IgD-negative memory B cell (primary cell): ENCODE results near the gene CCDC126. TPM values are rescaled to one million over a fixed set of nuclear protein-coding genes. Genes with fewer than 3 reads are reported as not detected.
"Not testable (repeated sequence)": the region's sequence is repeated elsewhere in the genome, so short reads cannot be mapped to it uniquely, and the experiment has no call there.

Experiments used
- H3K27ac Mint-ChIP-seq, 3 donors: one replicate each; pipeline ENCODE4 v1.8.0; 2020 to 2022; ENCODE audit warnings: mild to moderate bottlenecking in 3 of 3, mixed read lengths in 3 of 3, moderate library complexity in 1 of 3
- H3K27me3 Mint-ChIP-seq: one replicate; pipeline ENCODE4 v1.8.0; 2021; ENCODE audit warnings: mixed read lengths
- H3K36me3 Mint-ChIP-seq: one replicate; pipeline ENCODE4 v1.8.0; 2020; ENCODE audit warnings: mild to moderate bottlenecking, mixed read lengths
- H3K4me1 Mint-ChIP-seq, 3 donors: one replicate each; pipeline ENCODE4 v1.8.0; 2020 to 2022; ENCODE audit warnings: mixed read lengths in 3 of 3, mild to moderate bottlenecking in 1 of 3
- H3K4me3 Mint-ChIP-seq, 4 donors: one replicate each; pipeline ENCODE4 v1.8.0; 2020 to 2022; ENCODE audit warnings: mild to moderate bottlenecking in 4 of 4, mixed read lengths in 4 of 4, moderate library complexity in 3 of 4
- H3K9me3 Mint-ChIP-seq, 3 donors: one replicate each; pipeline ENCODE4 v1.8.0; 2020 to 2021; ENCODE audit warnings: mixed read lengths in 3 of 3, mild to moderate bottlenecking in 1 of 3
- polyA plus RNA-seq: library from polyadenylated mRNA; unstranded; fragments of 300-500 nt; fragmentation: Illumina TruSeq; gene quantifications from one replicate; pipeline ENCODE4 v1.2.3, GENCODE V29; 2021

CCDC126 gene, protein sequence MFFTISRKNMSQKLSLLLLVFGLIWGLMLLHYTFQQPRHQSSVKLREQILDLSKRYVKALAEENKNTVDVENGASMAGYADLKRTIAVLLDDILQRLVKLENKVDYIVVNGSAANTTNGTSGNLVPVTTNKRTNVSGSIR
- polyA plus RNA-seq: 12.7 TPM

DNA sequence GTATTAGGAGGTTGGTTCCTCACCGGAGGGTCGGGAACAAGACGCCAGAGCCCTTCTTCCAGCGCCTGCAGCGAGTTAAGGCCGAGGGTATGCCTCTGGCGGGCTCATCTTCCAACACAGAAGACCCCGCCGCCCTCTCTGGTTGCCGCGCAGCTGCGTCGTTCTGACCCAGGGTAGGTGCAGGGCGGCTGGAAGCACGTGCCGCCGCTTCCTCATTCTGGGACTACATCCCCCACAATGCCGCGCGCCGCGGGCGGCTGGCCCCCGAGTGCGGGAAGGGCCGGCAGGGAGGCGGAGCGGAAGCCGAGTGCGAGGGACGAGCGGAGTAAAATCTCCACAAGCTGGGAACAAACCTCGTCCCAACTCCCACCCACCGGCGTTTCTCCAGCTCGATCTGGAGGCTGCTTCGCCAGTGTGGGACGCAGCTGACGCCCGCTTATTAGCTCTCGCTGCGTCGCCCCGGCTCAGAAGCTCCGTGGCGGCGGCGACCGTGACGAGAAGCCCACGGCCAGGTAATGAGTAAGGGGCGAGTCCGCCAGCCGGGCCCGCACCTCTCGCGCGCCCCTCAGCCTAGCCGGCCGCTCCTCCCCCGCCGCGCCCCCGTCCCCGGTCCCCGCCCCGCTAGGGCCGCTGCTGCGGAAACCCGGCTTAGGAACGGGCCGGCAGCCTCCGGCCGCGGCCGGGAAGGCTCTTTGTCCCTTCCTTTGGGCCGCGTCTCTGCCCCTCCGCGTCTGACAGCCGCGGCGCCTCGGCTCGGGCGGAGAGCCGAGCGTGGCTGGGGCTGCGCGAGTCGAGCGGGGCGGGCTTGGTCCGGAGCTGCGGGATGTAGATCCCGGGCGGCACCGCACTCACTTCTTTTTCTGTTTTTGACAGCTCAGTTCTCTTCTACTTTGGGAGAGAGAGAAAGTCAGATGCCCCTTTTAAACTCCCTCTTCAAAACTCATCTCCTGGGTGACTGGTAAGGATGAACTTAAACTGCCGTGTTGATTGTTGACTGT is at the start of gene CCDC126:
Gene CCDC126 (plus strand): TSS at position 289 of the 998 bp plus-strand sequence. CDS start 13,934 bp downstream, outside the sequence.
- peaks cover 1% of the 10 kb centered on the region for H3K27me3 Mint-ChIP-seq
- peak within 1 kb of the TSS; percentile 91 to 97 (median 95) for H3K4me3 Mint-ChIP-seq
- no peaks in the 10 kb centered on the region for H3K36me3 Mint-ChIP-seq
- H3K9me3 Mint-ChIP-seq: no peaks in the 10 kb centered on the region
- peak within 1 kb of the TSS; percentile 74 to 95 (median 79) for H3K27ac Mint-ChIP-seq
- peaks cover 31 to 45% (median 37%) of the 10 kb centered on the region in 3 donors for H3K4me1 Mint-ChIP-seq

DNA sequence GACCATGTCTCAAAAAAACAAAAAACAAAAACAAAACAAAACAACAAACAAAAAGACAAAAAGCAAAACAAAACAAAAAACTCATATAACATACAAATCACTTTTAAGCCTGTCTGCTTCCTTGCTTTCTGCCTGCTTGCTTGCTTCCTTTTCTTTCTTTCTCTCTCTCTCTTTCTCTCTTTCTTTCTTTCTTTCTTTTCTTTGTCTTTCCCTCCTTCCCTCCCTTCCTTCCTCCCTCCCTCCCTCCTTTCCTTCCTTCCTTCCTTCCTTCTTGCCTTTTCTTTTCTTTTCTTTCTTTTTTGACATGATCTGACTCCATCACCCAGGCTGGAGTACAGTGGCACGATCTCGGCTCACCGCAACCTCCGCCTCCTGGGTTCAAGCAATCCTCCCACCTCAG is 49.5 kb upstream of the CCDC126 start:
- Mint-ChIP-seq H3K27ac (no peak overlapping the region), H3K36me3 (peaks cover 2% of the 10 kb centered on the region), H3K27me3 (no peaks in the 10 kb centered on the region), H3K4me3 (no peak overlapping the region), H3K9me3 (no peaks in the 10 kb centered on the region), H3K4me1 (peaks cover 11 to 19% (median 16%) of the 10 kb centered on the region in 3 donors)

DNA sequence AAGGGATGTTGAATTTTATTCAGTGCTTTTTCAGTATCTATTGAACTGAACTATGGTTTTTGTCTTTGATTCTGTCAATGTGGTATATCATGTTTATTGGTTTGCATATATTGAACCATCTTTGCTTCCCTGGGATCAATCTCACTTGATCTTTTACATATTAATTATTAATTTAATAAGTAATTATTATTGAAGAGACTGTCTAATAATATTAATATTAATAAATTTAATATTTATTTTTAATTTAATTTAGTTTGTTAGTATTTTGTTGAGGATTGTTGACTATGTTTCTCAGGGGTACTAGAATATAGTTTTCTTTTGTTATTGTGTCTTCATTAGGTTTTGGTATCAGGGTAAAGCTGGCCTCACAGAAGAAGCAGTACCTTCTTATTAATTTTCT is 38.9 kb upstream of the CCDC126 start:
- no peaks in the 10 kb centered on the region for H3K36me3 Mint-ChIP-seq
- H3K27ac Mint-ChIP-seq: no peak overlapping the region
- H3K27me3 Mint-ChIP-seq: peaks cover 7% of the 10 kb centered on the region
- H3K9me3 Mint-ChIP-seq: no peaks in the 10 kb centered on the region
- no peak overlapping the region for H3K4me3 Mint-ChIP-seq
- H3K4me1 Mint-ChIP-seq: no peaks in the 10 kb centered on the region

DNA sequence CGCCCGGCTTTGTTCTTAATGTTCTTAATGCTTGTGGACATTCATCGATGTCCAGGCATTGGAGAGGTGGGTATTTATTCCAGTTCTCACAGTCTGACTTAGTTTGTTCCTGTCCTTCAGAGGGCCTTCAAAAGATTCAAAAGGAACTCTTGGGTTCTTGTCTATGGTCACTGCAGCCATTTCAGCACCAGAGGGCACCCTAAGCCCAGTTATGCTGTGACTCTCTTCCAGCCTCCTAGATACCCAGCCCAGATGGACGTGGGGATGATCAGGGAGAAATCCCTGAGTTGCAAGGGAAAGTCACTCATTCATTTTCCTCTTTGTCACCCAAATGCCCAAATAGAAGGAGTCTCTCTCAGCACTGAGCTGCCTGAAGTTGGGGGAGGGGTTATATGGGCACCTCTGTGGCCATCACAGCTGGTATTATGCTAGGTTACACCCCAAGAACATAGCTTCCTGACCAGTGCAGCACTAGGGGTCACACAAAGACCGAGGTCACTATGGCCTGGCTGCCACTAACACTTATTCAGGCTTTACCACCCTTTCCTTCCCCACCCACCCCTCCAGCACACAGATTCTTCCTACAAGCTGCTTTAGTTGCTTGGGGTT is 26.5 kb upstream of the CCDC126 start:
- peaks cover 0 to 2% (median 0%) of the 10 kb centered on the region in 3 donors for H3K9me3 Mint-ChIP-seq
- no peak overlapping the region for H3K27ac Mint-ChIP-seq
- peak overlapping the region in 1 of 4 donors; percentile 10 for H3K4me3 Mint-ChIP-seq
- H3K27me3 Mint-ChIP-seq: no peaks in the 10 kb centered on the region
- no peaks in the 10 kb centered on the region for H3K36me3 Mint-ChIP-seq
- H3K4me1 Mint-ChIP-seq: peaks cover 0 to 2% (median 0%) of the 10 kb centered on the region in 3 donors

DNA sequence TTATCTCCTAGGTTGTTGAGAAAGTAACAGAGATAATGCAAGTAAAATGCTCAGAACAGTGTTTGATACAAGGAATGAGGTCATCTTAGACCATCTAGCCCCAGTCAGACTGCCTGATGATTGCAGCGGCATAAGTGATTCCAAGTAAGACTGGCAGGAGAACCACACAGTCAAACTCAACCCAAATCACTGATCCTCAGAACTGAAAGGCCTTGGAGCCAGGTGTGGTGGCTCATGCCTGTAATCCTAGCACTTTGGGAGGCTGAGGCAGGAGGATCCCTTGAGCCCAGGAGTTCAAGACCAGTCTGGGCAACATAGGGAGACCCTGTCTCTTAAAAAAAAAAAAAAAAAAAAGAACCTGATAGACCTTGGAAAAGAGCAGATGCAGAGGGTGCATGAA is 15.2 kb upstream of the CCDC126 start:
- not testable (repeated sequence) for H3K4me1 Mint-ChIP-seq, H3K27ac Mint-ChIP-seq, H3K9me3 Mint-ChIP-seq, H3K36me3 Mint-ChIP-seq, H3K4me3 Mint-ChIP-seq, H3K27me3 Mint-ChIP-seq

DNA sequence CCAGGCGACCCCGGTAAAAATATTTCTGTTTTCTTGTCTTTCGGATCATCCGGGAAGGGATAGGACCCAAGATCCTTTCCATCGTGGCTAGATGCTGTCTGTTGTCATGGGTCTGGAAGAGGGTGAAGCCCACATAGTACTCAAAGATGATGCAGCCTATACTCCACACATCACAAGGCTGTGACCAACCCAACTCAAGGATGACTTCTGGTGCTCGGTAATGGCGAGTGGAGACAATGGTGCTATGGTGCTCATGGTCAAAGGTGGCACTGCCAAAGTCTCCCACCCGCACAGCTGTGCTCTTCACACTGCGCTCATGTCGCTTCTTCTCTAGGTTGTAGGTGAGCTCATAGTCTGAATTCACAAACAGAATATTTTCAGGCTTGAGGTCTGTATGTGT is 11.9 kb upstream of the CCDC126 start:
- not testable (repeated sequence) for H3K36me3 Mint-ChIP-seq, H3K9me3 Mint-ChIP-seq, H3K27me3 Mint-ChIP-seq, H3K4me1 Mint-ChIP-seq, H3K4me3 Mint-ChIP-seq
- H3K27ac Mint-ChIP-seq: peak overlapping the region in 1 of 3 donors; percentile 8

DNA sequence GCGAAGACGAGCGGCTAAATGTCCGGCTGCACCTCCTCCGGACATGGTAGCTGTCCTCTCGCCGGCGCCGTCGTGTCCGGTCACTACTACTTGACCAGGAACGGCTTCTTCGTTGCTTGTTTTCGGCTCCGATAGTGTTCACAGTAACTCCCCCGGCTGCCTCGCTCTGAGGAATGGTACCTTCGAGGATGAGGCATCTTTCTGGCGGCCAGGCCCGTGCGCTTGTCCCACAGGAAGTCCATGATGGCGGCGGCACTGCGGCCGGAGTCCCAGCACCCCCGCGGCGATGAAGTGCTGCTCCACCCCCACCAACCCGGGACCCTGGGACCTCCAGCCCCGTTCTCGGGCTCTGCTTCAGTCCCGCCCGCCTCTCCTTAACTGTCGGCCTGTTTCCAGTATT is 11.0 kb upstream of the CCDC126 start:
- H3K27ac Mint-ChIP-seq: no peak overlapping the region
- H3K4me3 Mint-ChIP-seq: no peak overlapping the region
- peaks cover 3% of the 10 kb centered on the region for H3K36me3 Mint-ChIP-seq
- no peaks in the 10 kb centered on the region for H3K9me3 Mint-ChIP-seq
- H3K4me1 Mint-ChIP-seq: no peaks in the 10 kb centered on the region
- no peaks in the 10 kb centered on the region for H3K27me3 Mint-ChIP-seq

DNA sequence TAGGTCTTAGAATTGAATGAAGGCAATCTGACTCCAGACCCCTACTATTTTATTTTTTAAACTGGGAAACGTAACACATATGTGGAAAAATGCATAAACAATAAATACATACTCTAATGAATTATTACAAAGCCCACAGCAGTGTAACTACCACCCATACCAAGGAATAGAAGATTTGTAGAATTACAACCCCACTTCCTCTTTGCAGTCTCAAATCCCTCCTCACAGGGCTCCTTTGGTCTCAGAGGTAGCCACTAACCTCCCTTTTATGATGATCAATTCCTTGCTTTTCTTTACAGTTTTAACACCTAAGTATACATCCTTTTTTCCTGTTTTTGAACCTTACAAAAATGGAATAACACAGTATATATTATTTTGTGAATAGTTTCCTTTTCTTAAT is 6.7 kb upstream of the CCDC126 start:
- Mint-ChIP-seq H3K36me3 (peaks cover 3% of the 10 kb centered on the region), H3K27ac (no peak overlapping the region), H3K4me3 (peak overlapping the region in 1 of 4 donors; percentile 28), H3K9me3 (no peaks in the 10 kb centered on the region), H3K27me3 (no peaks in the 10 kb centered on the region), H3K4me1 (peaks cover 6 to 11% (median 6%) of the 10 kb centered on the region in 3 donors)

DNA sequence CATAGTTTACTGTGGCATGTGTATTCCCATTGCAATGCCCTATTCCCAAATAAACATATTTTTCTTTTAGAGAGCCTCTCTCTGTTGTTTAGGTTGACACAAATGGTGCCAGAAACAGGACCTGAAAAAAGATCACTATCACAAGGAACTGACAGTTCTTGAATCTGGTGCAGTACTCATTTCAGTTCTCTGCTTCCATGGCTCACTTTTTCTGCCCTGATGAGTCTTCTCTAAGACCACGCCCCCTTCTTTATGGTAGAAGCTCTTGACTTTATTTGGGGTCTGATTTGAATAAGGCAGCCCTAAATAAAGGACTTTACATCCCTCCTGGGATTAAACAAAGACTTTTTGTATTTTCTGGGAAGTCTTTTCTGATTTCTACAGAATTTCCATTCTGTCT is 3.5 kb upstream of the CCDC126 start:
- Mint-ChIP-seq H3K27ac (no peak overlapping the region), H3K27me3 (peaks cover 1% of the 10 kb centered on the region), H3K4me1 (peaks cover 16 to 30% (median 17%) of the 10 kb centered on the region in 3 donors), H3K9me3 (no peaks in the 10 kb centered on the region), H3K4me3 (no peak overlapping the region), H3K36me3 (peaks cover 3% of the 10 kb centered on the region)

DNA sequence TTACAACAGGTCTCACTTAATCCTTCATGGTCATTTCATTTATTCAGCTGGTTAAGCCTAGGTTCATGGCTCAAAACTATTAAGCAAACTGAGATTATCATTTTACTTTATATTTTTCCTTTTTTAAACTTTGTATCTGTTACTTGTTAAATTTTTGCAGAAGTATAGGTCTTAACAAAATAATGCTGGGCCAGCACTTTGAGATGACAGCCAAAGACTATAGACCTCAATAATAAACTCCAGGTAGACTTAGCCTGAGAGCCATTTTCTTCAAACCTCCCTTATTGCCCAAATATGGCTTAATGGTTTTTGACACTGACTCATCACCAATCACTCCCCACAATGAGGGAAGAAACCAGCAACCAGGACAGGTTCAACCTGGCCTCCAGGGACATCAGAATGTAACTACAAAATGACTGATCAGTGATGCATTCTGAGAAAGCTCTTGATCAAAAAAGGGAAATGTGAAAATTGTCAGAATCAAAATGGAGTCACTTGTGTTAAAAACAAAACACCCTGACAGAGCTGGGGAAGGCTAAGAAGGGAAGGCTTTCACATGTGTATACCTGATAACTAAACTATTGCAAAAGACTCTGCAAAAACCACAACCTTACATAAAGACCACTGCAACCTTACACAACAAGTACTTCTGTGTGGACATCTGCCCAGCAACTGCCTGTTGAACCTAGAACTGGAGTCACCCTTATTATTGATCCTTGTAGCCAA is 2.1 kb upstream of the CCDC126 start:
- H3K4me1 Mint-ChIP-seq: peaks cover 25 to 37% (median 25%) of the 10 kb centered on the region in 3 donors
- H3K9me3 Mint-ChIP-seq: no peaks in the 10 kb centered on the region
- H3K4me3 Mint-ChIP-seq: peak overlapping the region in 2 of 4 donors; percentile 33 to 80
- peaks cover 1% of the 10 kb centered on the region for H3K36me3 Mint-ChIP-seq
- H3K27ac Mint-ChIP-seq: peak overlapping the region in 2 of 3 donors; percentile 33 to 74
- H3K27me3 Mint-ChIP-seq: peaks cover 1% of the 10 kb centered on the region

DNA sequence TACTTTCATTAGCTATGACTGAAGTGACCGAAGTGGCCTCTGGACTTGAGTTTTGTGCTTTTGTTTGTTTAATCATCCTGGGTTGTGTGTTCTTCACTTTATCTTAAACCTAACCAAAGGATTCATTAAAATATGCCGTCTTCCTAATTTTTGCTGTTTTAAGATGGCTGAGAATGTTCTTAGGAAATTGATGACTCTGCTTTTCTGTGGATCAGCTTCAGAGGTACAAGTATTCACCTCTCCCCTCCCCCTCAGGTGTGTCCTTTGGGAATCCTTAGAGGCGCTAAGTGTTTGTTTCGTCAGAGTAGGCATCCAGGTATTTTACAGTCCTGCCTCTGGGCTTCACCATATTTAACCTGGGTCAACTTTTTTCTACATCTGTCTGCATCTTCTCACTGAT is 1.1 kb downstream of the CCDC126 start:
- no peaks in the 10 kb centered on the region for H3K36me3 Mint-ChIP-seq
- H3K27me3 Mint-ChIP-seq: peaks cover 1% of the 10 kb centered on the region
- no peaks in the 10 kb centered on the region for H3K9me3 Mint-ChIP-seq
- peak overlapping the region; percentile 91 to 97 (median 95) for H3K4me3 Mint-ChIP-seq
- H3K27ac Mint-ChIP-seq: peak overlapping the region in 2 of 3 donors; percentile 79 to 95
- peaks cover 31 to 51% (median 40%) of the 10 kb centered on the region in 3 donors for H3K4me1 Mint-ChIP-seq

DNA sequence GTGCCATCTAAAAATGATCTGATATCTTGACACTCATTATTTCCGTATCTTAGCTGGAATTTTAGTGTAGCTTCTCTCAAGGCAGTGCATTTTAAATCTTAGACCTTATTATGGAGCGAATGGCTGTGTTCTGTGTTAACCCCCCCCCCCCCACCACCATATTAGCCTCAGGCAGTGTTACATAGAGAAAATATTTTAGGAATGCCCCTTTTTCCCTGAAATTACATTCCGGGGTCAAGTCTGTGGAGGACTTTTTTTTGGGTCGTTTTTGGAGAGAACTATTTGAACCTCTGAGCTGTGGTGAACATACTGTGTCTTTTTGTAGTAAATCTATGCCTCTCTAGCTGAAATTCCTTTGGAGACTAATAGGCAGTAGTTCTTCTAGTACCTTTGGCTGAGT is 3.1 kb downstream of the CCDC126 start:
- Mint-ChIP-seq H3K9me3 (no peaks in the 10 kb centered on the region), H3K36me3 (no peaks in the 10 kb centered on the region), H3K27me3 (peaks cover 1% of the 10 kb centered on the region), H3K4me1 (peaks cover 28 to 48% (median 37%) of the 10 kb centered on the region in 3 donors), H3K27ac (peak overlapping the region in 1 of 3 donors; percentile 4), H3K4me3 (peak overlapping the region in 1 of 4 donors; percentile 96)

DNA sequence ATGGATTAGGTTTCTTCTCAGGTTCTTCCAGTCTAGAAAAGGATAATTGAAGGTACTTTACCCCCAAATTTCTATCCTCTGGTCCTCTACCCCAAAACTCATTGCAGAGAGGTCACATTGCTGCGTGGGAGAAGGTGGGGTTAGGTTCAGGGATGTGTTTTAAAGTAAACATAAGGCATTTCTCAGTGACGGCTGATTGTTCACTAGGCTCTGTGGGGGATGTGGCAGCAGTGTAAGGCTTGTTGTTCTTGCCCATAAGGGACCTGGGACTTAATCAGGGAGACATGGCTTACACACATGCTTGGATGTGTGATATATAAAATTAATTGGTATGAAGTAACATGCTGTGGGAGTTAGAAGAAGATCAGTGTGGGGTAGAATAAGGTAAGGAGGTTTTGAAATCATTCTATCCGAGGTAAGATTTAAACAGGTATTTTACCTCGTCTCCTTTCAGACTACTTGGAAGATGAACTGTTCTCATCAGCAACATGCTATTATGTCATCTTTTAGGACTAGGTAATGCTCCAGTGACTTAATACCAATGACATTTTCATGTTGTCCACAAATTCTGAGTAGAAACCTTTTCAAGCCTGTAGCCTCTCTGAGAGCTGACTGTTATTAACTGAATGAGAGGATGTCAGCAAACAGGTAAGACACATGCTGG is 6.6 kb downstream of the CCDC126 start:
- Mint-ChIP-seq H3K27me3 (no peaks in the 10 kb centered on the region), H3K27ac (no peak overlapping the region), H3K4me1 (peaks cover 14 to 25% (median 24%) of the 10 kb centered on the region in 3 donors), H3K9me3 (no peaks in the 10 kb centered on the region), H3K4me3 (no peak overlapping the region), H3K36me3 (peaks cover 5% of the 10 kb centered on the region)

DNA sequence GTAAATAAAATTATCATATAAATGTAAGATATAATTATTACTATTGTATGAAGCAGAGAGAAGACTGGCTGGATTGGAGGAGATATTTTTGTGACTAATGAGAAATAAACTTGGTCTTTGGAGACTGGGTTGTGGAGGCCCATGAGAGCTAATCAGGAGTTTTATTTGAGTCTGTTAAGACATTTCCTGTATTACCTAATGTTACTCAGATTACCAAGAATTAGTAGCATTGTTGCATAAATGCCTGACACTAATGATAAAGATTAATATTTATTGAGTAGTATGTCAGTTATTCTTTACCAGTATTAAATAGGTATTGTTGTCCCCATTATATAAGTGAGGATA is 7.1 kb downstream of the CCDC126 start:
- Mint-ChIP-seq H3K27me3 (no peaks in the 10 kb centered on the region), H3K27ac (no peak overlapping the region), H3K36me3 (peaks cover 5% of the 10 kb centered on the region), H3K4me3 (no peak overlapping the region), H3K4me1 (peaks cover 11 to 20% (median 20%) of the 10 kb centered on the region in 3 donors), H3K9me3 (no peaks in the 10 kb centered on the region)
